Endothelial cell of umbilical vein (primary cell): ENCODE data around the gene LPP. TPM values are rescaled to one million over a fixed set of nuclear protein-coding genes. Genes with fewer than 3 reads are reported as not detected.

Experiments used
- BruUV-seq: library from RNA; stranded (reverse); fragments of 400-500 nt; replicated peaks from 2 replicates; lab custom pipeline; 2021; lab: Mats Ljungman, UMichigan
- CTCF ChIA-PET: fragments of 300-600, 350-600 bp; sonication (Branson Sonifier 250); formaldehyde crosslinking; loops from one replicate; lab custom pipeline; 2021; ENCODE audit warnings: antibody characterized with exemption, inconsistent platforms; lab: Charles Lee
- POLR2A ChIA-PET: fragments of 300-600, 350-600 bp; sonication (Branson Sonifier 250); formaldehyde crosslinking; loops from one replicate; lab custom pipeline; 2021; ENCODE audit warnings: antibody characterized with exemption, inconsistent platforms; lab: Charles Lee
- DNase-seq: peaks from one replicate; pipeline ENCODE4 v3.0.0-alpha.2; 2011; ENCODE audit warnings: low read depth, low spot score
- FAIRE-seq: peaks from 2 replicates; lab custom pipeline; 2011; peaks lifted over from hg19 to GRCh38; lab: Jason Lieb, UNC
- H2AFZ ChIP-seq: 2 replicates; pipeline ENCODE4 v1.6.0; 2012; ENCODE audit warnings: low read depth, low read length, control low read depth, inconsistent platforms
- H3K27ac ChIP-seq: 2 replicates; pipeline ENCODE4 v1.5.1; 2011; ENCODE audit warnings: low read depth, mild to moderate bottlenecking, control low read depth, low read length, moderate library complexity; ENCODE audit not compliant: insufficient read depth
- H3K27me3 ChIP-seq, 2 experiments: 2 replicates each; pipeline versions ENCODE4 v1.6.0 to v1.6.1; 2011; ENCODE audit warnings: low read length in 2 of 2, mixed read lengths in 1 of 2; ENCODE audit not compliant: control insufficient read depth in 2 of 2, insufficient read depth in 2 of 2
- H3K36me3 ChIP-seq, 2 experiments: 2 replicates in 1 of 2; 3 replicates in 1 of 2; pipeline ENCODE4 v1.5.1; 2011; ENCODE audit warnings: low read length in 2 of 2, mild to moderate bottlenecking in 1 of 2, moderate library complexity in 1 of 2; ENCODE audit not compliant: control insufficient read depth in 2 of 2, insufficient read depth in 2 of 2; ENCODE audit errors: extremely low read depth in 1 of 2
- H3K4me1 ChIP-seq: 3 replicates; pipeline ENCODE4 v1.5.1; 2011; ENCODE audit warnings: mild to moderate bottlenecking, low read length; ENCODE audit not compliant: control insufficient read depth, insufficient read depth; ENCODE audit errors: extremely low read depth
- H3K4me2 ChIP-seq: 2 replicates; pipeline ENCODE4 v1.6.1; 2011; ENCODE audit warnings: low read length, control low read depth, mixed read lengths; ENCODE audit not compliant: insufficient read depth
- H3K4me3 ChIP-seq, 3 experiments: fragments of 200-600 bp in 1 of 3; sonication (generic), shearing (Covaris generic) in 1 of 3; replicated peaks in 1 of 3; 2 replicates each; pipeline ENCODE4 v1.5.1; 2011 to 2016; ENCODE audit warnings: control low read depth in 3 of 3, low read length in 3 of 3, mild to moderate bottlenecking in 2 of 3, inconsistent platforms in 1 of 3, low read depth in 1 of 3, moderate library complexity in 1 of 3; ENCODE audit not compliant: insufficient read depth in 1 of 3
- H3K79me2 ChIP-seq: 2 replicates; pipeline ENCODE4 v1.6.0; 2012; ENCODE audit warnings: low read length, inconsistent platforms; ENCODE audit not compliant: control insufficient read depth, insufficient read depth
- H3K9ac ChIP-seq: replicated peaks from 2 replicates; pipeline ENCODE3; 2011; ENCODE audit warnings: low read length, control low read depth; ENCODE audit not compliant: insufficient read depth; ENCODE audit errors: extremely low read depth
- H3K9me1 ChIP-seq: replicated peaks from 3 replicates; pipeline ENCODE4 v1.6.0; 2011; ENCODE audit warnings: mild to moderate bottlenecking, low read length; ENCODE audit not compliant: control insufficient read depth, insufficient read depth; ENCODE audit errors: extremely low read depth
- H3K9me3 ChIP-seq: replicated peaks from 2 replicates; pipeline ENCODE4 v1.5.1; 2012; ENCODE audit warnings: low read length, inconsistent platforms; ENCODE audit not compliant: control insufficient read depth, insufficient read depth
- H4K20me1 ChIP-seq: replicated peaks from 2 replicates; pipeline ENCODE3; 2011; ENCODE audit warnings: mild to moderate bottlenecking, low read length; ENCODE audit not compliant: control insufficient read depth, insufficient read depth; ENCODE audit errors: extremely low read depth
- EZH2 ChIP-seq: IDR thresholded peaks from 2 replicates; pipeline ENCODE4 v1.6.1; 2012; ENCODE audit warnings: borderline replicate concordance, low read depth, mild to moderate bottlenecking, moderate library complexity, low read length, inconsistent platforms; ENCODE audit not compliant: severe bottlenecking
- FOS ChIP-seq: IDR thresholded peaks from 2 replicates; pipeline ENCODE4 v1.6.1; 2011; ENCODE audit warnings: mild to moderate bottlenecking, low read length, moderate library complexity, borderline replicate concordance; ENCODE audit not compliant: insufficient read depth
- GATA2 ChIP-seq: IDR thresholded peaks from 2 replicates; pipeline ENCODE4 v1.7.0; 2011; ENCODE audit warnings: low read depth, mild to moderate bottlenecking, moderate library complexity, mixed read lengths, low read length; ENCODE audit not compliant: insufficient read length, insufficient read depth
- JUN ChIP-seq: IDR thresholded peaks from 2 replicates; pipeline ENCODE4 v1.6.1; 2011; ENCODE audit warnings: borderline replicate concordance, low read depth; ENCODE audit not compliant: insufficient read length, insufficient read depth
- MAX ChIP-seq: IDR thresholded peaks from 2 replicates; pipeline ENCODE4 v1.6.1; 2011; ENCODE audit not compliant: insufficient read depth, insufficient read length
- MYC ChIP-seq: IDR thresholded peaks from one replicate; pipeline ENCODE4 v1.6.1; 2011; ENCODE audit warnings: mild to moderate bottlenecking, low read depth, low read length
- POLR2A ChIP-seq: IDR thresholded peaks from 2 replicates; pipeline ENCODE4 v1.6.1; 2012; ENCODE audit warnings: low read depth, mild to moderate bottlenecking, control low read depth, low read length
- POLR2AphosphoS5 ChIP-seq: IDR thresholded peaks from 2 replicates; pipeline ENCODE4 v1.6.1; 2012; ENCODE audit warnings: low read depth, mild to moderate bottlenecking, control low read depth, low read length, moderate library complexity; ENCODE audit not compliant: insufficient read depth
- dilution Hi-C: fragments of 300-500 bp; cut with MboI; formaldehyde crosslinking; loops from one replicate; pipeline ENCODE4 v1.15.0; 2019; ENCODE audit warnings: low sequenced_read_pairs; ENCODE audit not compliant: extremely low pct_ligation_motif_present
- intact Hi-C: fragments of 100-400 bp; cut with micrococcal nuclease; formaldehyde crosslinking; loops from one replicate; pipeline ENCODE4 v1.10.0; 2022
- polyA plus RNA-seq, 4 experiments: library from polyadenylated mRNA; depleted of rRNA in 3 of 4; stranded (reverse) in 3 of 4; unstranded in 1 of 4; fragments of >200 nt; gene quantifications; 2 replicates each; pipeline versions ENCODE4 v1.2.1 to v1.2.3, GENCODE V29; 2011 to 2012; ENCODE audit warnings: missing spikeins in 1 of 4
- total RNA-seq: library from RNA; stranded (reverse); gene quantifications from 2 replicates; pipeline ENCODE4 v1.2.3, GENCODE V29; 2021
- TF ChIP-seq, protein P1 (sequence below), 2 donors: IDR thresholded peaks; 1 replicate in 1 of 2; 2 replicates in 1 of 2; pipeline ENCODE4 v1.5.1; 2011; ENCODE audit warnings: low read length in 2 of 2, mild to moderate bottlenecking in 2 of 2, moderate library complexity in 2 of 2, control low read depth in 1 of 2, inconsistent platforms in 1 of 2, low read depth in 1 of 2; ENCODE audit not compliant: insufficient read depth in 1 of 2; ENCODE audit errors: extremely low read depth in 1 of 2

Gene LPP
- total and polyA plus RNA-seq, 2 donors (not counting 3 experiments of a cell fraction or from before 2014, with no cell fraction given): 16.9 to 153 TPM

DNA sequence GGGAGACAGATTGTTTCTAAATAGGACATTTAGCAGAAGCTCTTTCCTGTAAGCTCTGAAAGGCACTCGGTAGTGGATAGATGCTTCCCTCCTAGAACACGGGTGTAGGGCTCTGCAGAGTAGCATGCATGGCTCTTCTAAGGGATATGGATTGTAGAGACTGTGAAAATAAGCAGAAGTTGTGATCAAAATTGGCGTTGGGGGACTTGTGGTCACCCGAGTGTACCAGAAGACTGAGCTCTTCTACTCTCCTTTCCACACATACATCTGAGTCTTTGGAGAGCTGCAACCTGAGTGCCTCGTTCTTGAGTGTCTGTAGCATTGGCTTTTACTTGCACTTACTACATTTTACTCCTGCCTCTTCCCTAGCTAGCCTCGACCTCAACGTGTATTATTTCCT, 197.7 kb downstream of the LPP start:
- no peaks in the 10 kb centered on the region for H3K36me3 ChIP-seq
- H3K4me2 ChIP-seq: no peak overlapping the region
- no peaks in the 10 kb centered on the region for H3K27me3 ChIP-seq
- no peak overlapping the region for H3K9ac ChIP-seq
- FAIRE-seq (no peak), DNase-seq (no peak)
- H3K4me3 ChIP-seq: no peak overlapping the region
- ChIA-PET CTCF (interaction anchor here (0.6 to 1.0 kb wide), 3 partner anchors 10 to 75 kb away, joined by 3 read pairs; no protein-coding TSS in a partner anchor), POLR2A (no interaction called here)
- H3K27ac ChIP-seq: no peak overlapping the region
- no peak for TF ChIP-seq POLR2A
- TF ChIP-seq MYC: no peak
- TF ChIP-seq GATA2: no peak
- TF ChIP-seq FOS: no peak
- TF ChIP-seq EZH2: no peak
- no peak for TF ChIP-seq POLR2AphosphoS5
- TF ChIP-seq JUN: no peak
- TF ChIP-seq MAX: no peak
- TF ChIP-seq, protein P1, sequence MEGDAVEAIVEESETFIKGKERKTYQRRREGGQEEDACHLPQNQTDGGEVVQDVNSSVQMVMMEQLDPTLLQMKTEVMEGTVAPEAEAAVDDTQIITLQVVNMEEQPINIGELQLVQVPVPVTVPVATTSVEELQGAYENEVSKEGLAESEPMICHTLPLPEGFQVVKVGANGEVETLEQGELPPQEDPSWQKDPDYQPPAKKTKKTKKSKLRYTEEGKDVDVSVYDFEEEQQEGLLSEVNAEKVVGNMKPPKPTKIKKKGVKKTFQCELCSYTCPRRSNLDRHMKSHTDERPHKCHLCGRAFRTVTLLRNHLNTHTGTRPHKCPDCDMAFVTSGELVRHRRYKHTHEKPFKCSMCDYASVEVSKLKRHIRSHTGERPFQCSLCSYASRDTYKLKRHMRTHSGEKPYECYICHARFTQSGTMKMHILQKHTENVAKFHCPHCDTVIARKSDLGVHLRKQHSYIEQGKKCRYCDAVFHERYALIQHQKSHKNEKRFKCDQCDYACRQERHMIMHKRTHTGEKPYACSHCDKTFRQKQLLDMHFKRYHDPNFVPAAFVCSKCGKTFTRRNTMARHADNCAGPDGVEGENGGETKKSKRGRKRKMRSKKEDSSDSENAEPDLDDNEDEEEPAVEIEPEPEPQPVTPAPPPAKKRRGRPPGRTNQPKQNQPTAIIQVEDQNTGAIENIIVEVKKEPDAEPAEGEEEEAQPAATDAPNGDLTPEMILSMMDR (IDR thresholded peaks at IDR 0.05; ENCODE audit: extremely low read depth in 1 of 2, insufficient read depth in 1 of 2, low read depth in 1 of 2, low read length in 2 of 2): no peak
- no peaks in the 10 kb centered on the region for H3K79me2 ChIP-seq
- H3K9me3 ChIP-seq: no peaks in the 10 kb centered on the region
- BruUV-seq: no TSS peak
- no peaks in the 10 kb centered on the region for H4K20me1 ChIP-seq
- peaks cover 11% of the 10 kb centered on the region for H3K4me1 ChIP-seq
- dilution Hi-C loops (no loop called here), intact Hi-C loops (no loop called here)
- no peaks in the 10 kb centered on the region for H3K9me1 ChIP-seq
- H2AFZ ChIP-seq: no peak overlapping the region
